ENCODE measurements around the gene CSNK1G2. TPM values are rescaled to one million over a fixed set of nuclear protein-coding genes. Genes with fewer than 3 reads are reported as not detected.

The CSNK1G2 gene
- total RNA-seq, 2 experiments from 2014 or later: 122 to 127 TPM

DNA sequence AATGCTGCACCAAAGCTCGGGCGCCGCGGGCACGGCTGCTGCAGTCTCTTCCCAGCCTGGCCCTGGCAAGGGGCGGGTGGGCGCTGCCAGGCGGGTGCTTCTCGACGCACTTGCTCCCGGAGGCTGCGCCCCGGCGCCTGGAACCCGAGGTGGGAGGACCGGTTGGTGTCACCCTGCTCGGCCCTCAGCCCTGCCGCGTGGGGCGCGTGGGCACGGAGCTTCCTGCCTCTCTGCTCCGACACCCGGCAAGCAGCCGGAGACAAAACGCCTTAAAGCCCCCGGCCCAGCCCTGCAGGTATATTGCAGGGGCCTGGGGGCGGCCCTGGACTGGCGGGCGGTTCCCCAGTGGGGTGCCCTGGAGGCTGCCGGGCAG lies 39.8 kb downstream of the CSNK1G2 start:
- H3K27ac Mint-ChIP-seq: no peak overlapping the region
- CTCF ChIA-PET: no interaction called here
- peaks cover 40% of the 10 kb centered on the region for H3K36me3 Mint-ChIP-seq (ENCODE audit: low read depth)
- POLR2A ChIA-PET: no interaction called here
- H3K4me3 Mint-ChIP-seq: no peak overlapping the region
- intact Hi-C loops (cut with DNase I, micrococcal nuclease): no loop called here
- no peak overlapping the region for H3K27ac ChIP-seq (ENCODE audit: low read depth in 1 of 2, low read length in 2 of 2)
- H3K27me3 Mint-ChIP-seq: no peaks in the 10 kb centered on the region
- no peaks in the 10 kb centered on the region for H3K27me3 ChIP-seq (ENCODE audit: control insufficient read depth in 1 of 2, insufficient read depth in 2 of 2, low read length in 2 of 2)
- no peak for DNase-seq
- no peaks in the 10 kb centered on the region for H3K9me3 Mint-ChIP-seq
- no peaks in the 10 kb centered on the region for H3K9me3 ChIP-seq (ENCODE audit: control insufficient read depth in 1 of 2, insufficient read depth in 1 of 2, low read length in 2 of 2)
- no peaks in the 10 kb centered on the region for H3K4me1 Mint-ChIP-seq (ENCODE audit: low read depth)
- TF ChIP-seq, protein P1, sequence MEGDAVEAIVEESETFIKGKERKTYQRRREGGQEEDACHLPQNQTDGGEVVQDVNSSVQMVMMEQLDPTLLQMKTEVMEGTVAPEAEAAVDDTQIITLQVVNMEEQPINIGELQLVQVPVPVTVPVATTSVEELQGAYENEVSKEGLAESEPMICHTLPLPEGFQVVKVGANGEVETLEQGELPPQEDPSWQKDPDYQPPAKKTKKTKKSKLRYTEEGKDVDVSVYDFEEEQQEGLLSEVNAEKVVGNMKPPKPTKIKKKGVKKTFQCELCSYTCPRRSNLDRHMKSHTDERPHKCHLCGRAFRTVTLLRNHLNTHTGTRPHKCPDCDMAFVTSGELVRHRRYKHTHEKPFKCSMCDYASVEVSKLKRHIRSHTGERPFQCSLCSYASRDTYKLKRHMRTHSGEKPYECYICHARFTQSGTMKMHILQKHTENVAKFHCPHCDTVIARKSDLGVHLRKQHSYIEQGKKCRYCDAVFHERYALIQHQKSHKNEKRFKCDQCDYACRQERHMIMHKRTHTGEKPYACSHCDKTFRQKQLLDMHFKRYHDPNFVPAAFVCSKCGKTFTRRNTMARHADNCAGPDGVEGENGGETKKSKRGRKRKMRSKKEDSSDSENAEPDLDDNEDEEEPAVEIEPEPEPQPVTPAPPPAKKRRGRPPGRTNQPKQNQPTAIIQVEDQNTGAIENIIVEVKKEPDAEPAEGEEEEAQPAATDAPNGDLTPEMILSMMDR (IDR thresholded peaks at IDR 0.05): no peak
- H3K4me1 ChIP-seq (ENCODE audit: insufficient read depth, low read length): peaks cover 3% of the 10 kb centered on the region
- no peak for ATAC-seq (ENCODE audit: poor library complexity)
- no peak overlapping the region for H3K4me3 ChIP-seq (ENCODE audit: low read length)
- peaks cover 61% of the 10 kb centered on the region for H3K36me3 ChIP-seq (ENCODE audit: insufficient read depth, low read length)

DNA sequence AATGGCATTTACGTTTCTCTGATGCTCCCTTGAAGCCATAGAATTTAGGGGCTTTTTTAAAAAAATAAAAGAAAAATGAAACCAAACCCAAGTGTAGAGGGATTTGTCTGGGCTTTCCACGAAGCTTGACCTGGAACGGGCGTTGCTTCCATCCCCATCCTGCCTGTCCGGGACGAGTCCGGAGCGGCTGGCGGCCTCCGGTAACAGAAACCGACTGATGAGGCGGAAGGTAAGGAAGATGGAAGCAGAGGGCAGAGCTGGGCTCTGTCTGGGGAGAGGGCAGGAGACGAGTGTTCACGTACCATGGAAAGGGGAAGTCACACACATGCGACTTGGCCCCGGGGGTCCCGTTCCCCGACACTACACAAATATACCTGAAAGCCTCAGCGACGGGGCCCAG lies 40.3 kb downstream of the CSNK1G2 start:
- H3K27me3 Mint-ChIP-seq: no peaks in the 10 kb centered on the region
- intact Hi-C loops (cut with DNase I, micrococcal nuclease): no loop called here
- H3K4me1 ChIP-seq (ENCODE audit: insufficient read depth, low read length): peaks cover 3% of the 10 kb centered on the region
- H3K4me1 Mint-ChIP-seq (ENCODE audit: low read depth): no peaks in the 10 kb centered on the region
- no peak overlapping the region for H3K27ac Mint-ChIP-seq
- peaks cover 61% of the 10 kb centered on the region for H3K36me3 ChIP-seq (ENCODE audit: insufficient read depth, low read length)
- H3K36me3 Mint-ChIP-seq (ENCODE audit: low read depth): peaks cover 40% of the 10 kb centered on the region
- no peaks in the 10 kb centered on the region for H3K9me3 ChIP-seq (ENCODE audit: control insufficient read depth in 1 of 2, insufficient read depth in 1 of 2, low read length in 2 of 2)
- ATAC-seq (ENCODE audit: poor library complexity): no peak
- CTCF ChIA-PET: no interaction called here
- TF ChIP-seq, protein P1 (IDR thresholded peaks at IDR 0.05): no peak
- POLR2A ChIA-PET: no interaction called here
- no peak for DNase-seq
- H3K4me3 ChIP-seq (ENCODE audit: low read length): no peak overlapping the region
- no peaks in the 10 kb centered on the region for H3K9me3 Mint-ChIP-seq
- no peak overlapping the region for H3K27ac ChIP-seq (ENCODE audit: low read depth in 1 of 2, low read length in 2 of 2)
- H3K4me3 Mint-ChIP-seq: no peak overlapping the region
- no peaks in the 10 kb centered on the region for H3K27me3 ChIP-seq (ENCODE audit: control insufficient read depth in 1 of 2, insufficient read depth in 2 of 2, low read length in 2 of 2)

DNA sequence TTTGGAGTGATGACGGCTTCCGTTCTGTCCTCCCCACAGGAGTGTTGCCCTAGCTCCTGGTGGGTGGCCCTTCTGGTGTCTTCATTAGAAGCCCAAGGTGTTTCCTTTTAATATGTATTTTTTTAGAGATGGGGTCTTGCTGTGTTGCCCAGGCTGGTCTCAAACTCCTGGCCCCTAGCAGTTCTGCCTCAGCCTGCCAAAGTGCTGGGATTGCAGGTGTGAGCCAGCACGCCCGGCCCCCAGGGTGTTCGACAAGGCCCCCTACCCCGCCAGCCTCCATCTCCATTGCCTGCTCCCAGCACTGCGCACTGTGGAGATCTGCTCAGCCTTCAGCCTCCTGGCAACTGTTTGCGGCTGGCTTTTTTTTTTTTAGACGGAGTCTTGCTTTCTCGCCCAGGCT lies 43.4 kb downstream of the CSNK1G2 start:
- ChIA-PET CTCF (no interaction called here), POLR2A (no interaction called here)
- Mint-ChIP-seq H3K27ac (no peak overlapping the region), H3K36me3 (ENCODE audit: low read depth) (peaks cover 53% of the 10 kb centered on the region), H3K4me3 (no peak overlapping the region), H3K4me1 (ENCODE audit: low read depth) (no peaks in the 10 kb centered on the region), H3K9me3 (no peaks in the 10 kb centered on the region), H3K27me3 (no peaks in the 10 kb centered on the region)
- ATAC-seq (ENCODE audit: poor library complexity) (no peak), DNase-seq (no peak)
- peaks cover 65% of the 10 kb centered on the region for H3K36me3 ChIP-seq (ENCODE audit: insufficient read depth, low read length)
- TF ChIP-seq, protein P1 (IDR thresholded peaks at IDR 0.05): no peak
- H3K9me3 ChIP-seq (ENCODE audit: control insufficient read depth in 1 of 2, insufficient read depth in 1 of 2, low read length in 2 of 2): no peaks in the 10 kb centered on the region
- H3K4me1 ChIP-seq (ENCODE audit: insufficient read depth, low read length): no peaks in the 10 kb centered on the region
- H3K4me3 ChIP-seq (ENCODE audit: low read length): no peak overlapping the region
- intact Hi-C loops (cut with DNase I, micrococcal nuclease): no loop called here
- no peaks in the 10 kb centered on the region for H3K27me3 ChIP-seq (ENCODE audit: control insufficient read depth in 1 of 2, insufficient read depth in 2 of 2, low read length in 2 of 2)
- no peak overlapping the region for H3K27ac ChIP-seq (ENCODE audit: low read depth in 1 of 2, low read length in 2 of 2)

All from CD4-positive, alpha-beta T cell (primary cell).